IMR-90 (cell line): ENCODE data around the gene ZMYND11. TPM values are rescaled to one million over a fixed set of nuclear protein-coding genes. Genes with fewer than 3 reads are reported as not detected.
A peak's percentile ranks its signal among the peaks of the same experiment; 100 is the strongest.

Source experiments
- ATAC-seq: fragments of 200-7000 bp; cut with Tn5 transposase; 2 replicates; pipeline ENCODE4 v1.9.1; 2020; ENCODE audit warnings: low read depth, mild to moderate bottlenecking, moderate library complexity
- BruUV-seq: library from RNA; stranded (reverse); fragments of 400-500 nt; replicated peaks from 2 replicates; lab custom pipeline; 2021; lab: Mats Ljungman, UMichigan
- CTCF ChIA-PET: fragments of 300-600 bp; formaldehyde crosslinking; extraction: SDS; loops from one replicate; lab custom pipeline; 2021; ENCODE audit warnings: antibody characterized with exemption; lab: Yijun Ruan, JAX
- POLR2A ChIA-PET: fragments of 300-600 bp; sonication (Branson Sonifier 250); formaldehyde crosslinking; loops from one replicate; lab custom pipeline; 2022; ENCODE audit warnings: antibody characterized with exemption; ENCODE audit not compliant: unreplicated experiment; lab: Charles Lee
- DNase-seq: peaks from one replicate; pipeline ENCODE4 v3.0.0; 2013
- H2AFZ ChIP-seq: replicated peaks from 2 replicates; pipeline ENCODE3; 2013; ENCODE audit warnings: low read length, mild to moderate bottlenecking; ENCODE audit not compliant: poor library complexity
- H2AK5ac ChIP-seq: 2 replicates; pipeline ENCODE4 v1.6.1; 2013; ENCODE audit warnings: low read depth, low read length, inconsistent platforms
- H2AK9ac ChIP-seq: replicated peaks from 2 replicates; pipeline ENCODE3; 2013; ENCODE audit warnings: mild to moderate bottlenecking, low read depth, low read length, moderate library complexity; ENCODE audit not compliant: poor library complexity
- H2BK120ac ChIP-seq: 2 replicates; pipeline ENCODE4 v1.6.1; 2013; ENCODE audit warnings: low read depth, low read length, inconsistent platforms
- H2BK15ac ChIP-seq: 3 replicates; pipeline ENCODE4 v1.6.1; 2013; ENCODE audit warnings: low read depth, low read length, inconsistent platforms
- H2BK20ac ChIP-seq: 2 replicates; pipeline ENCODE4 v1.6.1; 2013; ENCODE audit warnings: low read depth, mild to moderate bottlenecking, inconsistent platforms, low read length, moderate library complexity
- H2BK5ac ChIP-seq: 2 replicates; pipeline ENCODE4 v1.6.1; 2013; ENCODE audit warnings: mild to moderate bottlenecking, low read depth, low read length, inconsistent platforms; ENCODE audit not compliant: poor library complexity, severe bottlenecking
- H3K14ac ChIP-seq: replicated peaks from 2 replicates; pipeline ENCODE4 v1.6.1; 2013; ENCODE audit warnings: low read depth, low read length, inconsistent platforms
- H3K18ac ChIP-seq: 2 replicates; pipeline ENCODE4 v1.6.1; 2013; ENCODE audit warnings: low read depth, low read length, control low read depth
- H3K23ac ChIP-seq: 2 replicates; pipeline ENCODE4 v1.6.1; 2013; ENCODE audit warnings: low read depth, low read length, inconsistent platforms
- H3K27ac ChIP-seq: 2 replicates; pipeline ENCODE4 v1.5.1; 2013; ENCODE audit warnings: mild to moderate bottlenecking, control low read depth, low read length; ENCODE audit not compliant: insufficient read depth
- H3K27me3 ChIP-seq: 2 replicates; pipeline ENCODE4 v1.6.1; 2013; ENCODE audit warnings: low read length; ENCODE audit not compliant: control insufficient read depth, insufficient read depth
- H3K36me3 ChIP-seq: 2 replicates; pipeline ENCODE4 v1.6.1; 2013; ENCODE audit warnings: low read length, mixed read lengths; ENCODE audit not compliant: control insufficient read depth, insufficient read depth
- H3K4ac ChIP-seq: 2 replicates; pipeline ENCODE4 v1.6.1; 2013; ENCODE audit warnings: low read depth, low read length, inconsistent platforms
- H3K4me1 ChIP-seq: 2 replicates; pipeline ENCODE4 v1.6.1; 2013; ENCODE audit warnings: low read length, mixed read lengths; ENCODE audit not compliant: control insufficient read depth, insufficient read depth
- H3K4me2 ChIP-seq: 2 replicates; pipeline ENCODE4 v1.6.1; 2013; ENCODE audit warnings: low read depth, mild to moderate bottlenecking, control low read depth, low read length, moderate library complexity
- H3K4me3 ChIP-seq: 2 replicates; pipeline ENCODE4 v1.5.1; 2013; ENCODE audit warnings: low read depth, mild to moderate bottlenecking, control low read depth, low read length, moderate library complexity; ENCODE audit not compliant: insufficient read depth
- H3K56ac ChIP-seq: 2 replicates; pipeline ENCODE4 v1.6.1; 2013; ENCODE audit warnings: low read length, inconsistent platforms; ENCODE audit not compliant: insufficient read depth; ENCODE audit errors: extremely low read depth
- H3K79me1 ChIP-seq, 2 experiments: 2 replicates each; pipeline ENCODE4 v1.6.1; 2013; ENCODE audit warnings: low read length in 2 of 2, inconsistent platforms in 1 of 2, low read depth in 1 of 2
- H3K9ac ChIP-seq: 2 replicates; pipeline ENCODE4 v1.6.1; 2013; ENCODE audit warnings: low read depth, low read length, control low read depth
- H3K9me1 ChIP-seq: 2 replicates; pipeline ENCODE4 v1.6.1; 2013; ENCODE audit warnings: low read length, inconsistent platforms; ENCODE audit not compliant: insufficient read depth
- H3K9me3 ChIP-seq: 2 replicates; pipeline ENCODE4 v1.6.1; 2013; ENCODE audit warnings: low read length; ENCODE audit not compliant: control insufficient read depth, insufficient read depth
- H4K20me1 ChIP-seq: 2 replicates; pipeline ENCODE4 v1.6.1; 2013; ENCODE audit warnings: low read length, inconsistent platforms; ENCODE audit not compliant: insufficient read depth
- H4K5ac ChIP-seq: 2 replicates; pipeline ENCODE4 v1.6.1; 2013; ENCODE audit warnings: mild to moderate bottlenecking, low read depth, low read length, control low read depth
- H4K8ac ChIP-seq, 2 experiments: 2 replicates each; pipeline ENCODE4 v1.6.1; 2013; ENCODE audit warnings: low read depth in 2 of 2, low read length in 2 of 2, control low read depth in 1 of 2, inconsistent platforms in 1 of 2
- H4K91ac ChIP-seq: 2 replicates; pipeline ENCODE4 v1.6.1; 2013; ENCODE audit warnings: low read depth, low read length, inconsistent platforms; ENCODE audit not compliant: insufficient read depth
- BHLHE40 ChIP-seq: fragments of 150-350 bp; IDR thresholded peaks from 2 replicates; pipeline ENCODE4 v1.6.1; 2016; ENCODE audit warnings: mild to moderate bottlenecking, low read depth, low read length
- FOS ChIP-seq: fragments of 150-350 bp; IDR thresholded peaks from 2 replicates; pipeline ENCODE4 v1.6.1; 2016; ENCODE audit warnings: low read depth, low read length
- MAFK ChIP-seq: IDR thresholded peaks from 2 replicates; pipeline ENCODE4 v1.6.1; 2012; ENCODE audit warnings: low read depth, low read length, improper control_type of control experiment
- MXI1 ChIP-seq: IDR thresholded peaks from 2 replicates; pipeline ENCODE4 v1.6.1; 2012; ENCODE audit warnings: low read depth, mild to moderate bottlenecking, low read length, moderate library complexity, borderline replicate concordance
- NFE2L2 ChIP-seq: fragments of 150-350 bp; IDR thresholded peaks from 2 replicates; pipeline ENCODE4 v1.6.1; 2016; ENCODE audit warnings: low read depth, mild to moderate bottlenecking, low read length
- RAD21 ChIP-seq: IDR thresholded peaks from 2 replicates; pipeline ENCODE4 v1.6.1; 2012; ENCODE audit warnings: low read length, improper control_type of control experiment
- RCOR1 ChIP-seq: IDR thresholded peaks from 2 replicates; pipeline ENCODE4 v1.6.1; 2012; ENCODE audit warnings: mild to moderate bottlenecking, low read length, improper control_type of control experiment; ENCODE audit not compliant: insufficient replicate concordance
- SMC3 ChIP-seq: fragments of 150-350 bp; IDR thresholded peaks from 2 replicates; pipeline ENCODE4 v1.6.1; 2016; ENCODE audit warnings: low read depth, mild to moderate bottlenecking, antibody characterized with exemption, low read length, moderate library complexity
- WGBS, 2 experiments: methylation state at CpG; one replicate each; pipeline versions ENCODE4 v1.1.5 to v1.1.7; 2013; ENCODE audit warnings: missing lambda C conversion rate in 2 of 2; ENCODE audit not compliant: insufficient read length in 1 of 2; ENCODE audit errors: extremely low coverage in 2 of 2; 5-methylcytosine and 5-hydroxymethylcytosine counted together
- dilution Hi-C: fragments of 300-500 bp; cut with HindIII; formaldehyde crosslinking; loops from one replicate; pipeline ENCODE4 v1.14.3; 2018; ENCODE audit warnings: low sequenced_read_pairs; ENCODE audit not compliant: unreplicated experiment
- in situ Hi-C: fragments of 300-500 bp; cut with MboI; formaldehyde crosslinking; loops from 3 replicates; pipeline ENCODE4 v1.14.3; 2019; ENCODE audit warnings: low sequenced_read_pairs, inconsistent platforms, mixed read lengths
- intact Hi-C: fragments of 100-400 bp; cut with micrococcal nuclease; formaldehyde crosslinking; loops from 2 replicates; pipeline ENCODE4 v1.10.0; 2022
- polyA plus RNA-seq, 3 experiments: library from polyadenylated mRNA; depleted of rRNA; stranded (reverse); fragments of >200 nt; gene quantifications; 2 replicates each; pipeline ENCODE4 v1.2.3, GENCODE V29; 2012; ENCODE audit warnings: low replicate concordance in 1 of 3
- total RNA-seq: library from RNA; depleted of rRNA; stranded (reverse); fragments of >200 nt; gene quantifications from 2 replicates; pipeline ENCODE4 v1.2.3, GENCODE V29; 2012

ZMYND11 gene
- total and polyA plus RNA-seq, 2 of the 4 experiments (the other 2 are of a cell fraction), result 39.5 to 72.2 TPM

DNA sequence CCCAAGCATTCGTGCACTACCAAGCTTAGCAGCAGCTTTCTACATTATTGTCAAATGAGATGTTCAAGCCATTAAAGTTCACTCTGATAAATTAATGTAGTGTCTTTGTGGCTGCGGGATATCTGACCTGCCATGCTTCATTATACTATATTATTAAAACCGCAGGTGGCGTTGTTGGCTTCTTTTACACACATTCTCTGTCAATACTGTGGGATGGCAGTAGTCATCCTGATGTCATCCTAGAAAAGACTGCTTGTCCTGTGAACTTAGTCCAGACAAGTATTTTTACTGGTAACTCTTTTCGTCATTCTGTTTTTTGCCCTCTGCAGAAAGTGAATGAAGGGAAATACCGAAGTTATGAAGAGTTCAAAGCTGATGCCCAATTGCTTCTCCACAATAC is 103.9 kb downstream of the ZMYND11 start:
- H3K4me1 ChIP-seq, result no peaks in the 10 kb centered on the region; the same call in 1 of the 2 replicates
- H3K14ac ChIP-seq, result no peak overlapping the region
- intact Hi-C loops (no loop called here), dilution Hi-C loops (no loop called here), in situ Hi-C loops (no loop called here)
- H3K36me3 ChIP-seq, result peaks cover 10% of the 10 kb centered on the region
- CTCF ChIA-PET, result no interaction called here
- peaks cover 4% of the 10 kb centered on the region for H3K9me1 ChIP-seq
- no peak overlapping the region for H2BK15ac ChIP-seq
- POLR2A ChIA-PET, result no interaction called here
- H4K8ac ChIP-seq, result no peak overlapping the region
- no peak overlapping the region for H3K23ac ChIP-seq
- H3K79me1 ChIP-seq, result peaks cover 10 to 13% of the 10 kb centered on the region in 2 experiments; a peak in 3 of 4 replicates
- H4K20me1 ChIP-seq, result no peaks in the 10 kb centered on the region
- H3K4me2 ChIP-seq, result no peak overlapping the region
- H2AK5ac ChIP-seq, result no peak overlapping the region
- TF ChIP-seq MXI1, result no peak
- TF ChIP-seq BHLHE40, result no peak
- no peak for TF ChIP-seq FOS
- TF ChIP-seq RAD21, result no peak; the same call in 1 of the 2 replicates
- TF ChIP-seq SMC3, result no peak
- TF ChIP-seq NFE2L2, result no peak
- no peak for TF ChIP-seq MAFK
- TF ChIP-seq RCOR1, result no peak
- H3K56ac ChIP-seq, result no peak overlapping the region
- H3K18ac ChIP-seq, result no peak overlapping the region
- no peak overlapping the region for H2AFZ ChIP-seq
- DNase-seq (peak; percentile 29), ATAC-seq (no peak)
- WGBS, 2 experiments, result 80% methylated on average over 1 of the region's 6 CpGs; no CpG with 5 or more reads in 1 of the 2 experiments
- no peak overlapping the region for H2AK9ac ChIP-seq
- H2BK120ac ChIP-seq, result no peak overlapping the region
- no peak overlapping the region for H3K9ac ChIP-seq
- no peak overlapping the region for H2BK5ac ChIP-seq
- no peak overlapping the region for H3K4me3 ChIP-seq
- no peak overlapping the region for H4K5ac ChIP-seq
- H3K4ac ChIP-seq, result no peak overlapping the region
- no TSS peak for BruUV-seq
- no peaks in the 10 kb centered on the region for H3K9me3 ChIP-seq
- H4K91ac ChIP-seq, result no peak overlapping the region
- no peaks in the 10 kb centered on the region for H3K27me3 ChIP-seq
- no peak overlapping the region for H3K27ac ChIP-seq
- no peak overlapping the region for H2BK20ac ChIP-seq
